Stimulated activated CD8-positive, alpha-beta memory T cell treated with anti-CD3 and anti-CD28 coated beads, Interleukin-15, amount 100 ng/mL, for 1 hour (primary cell): Measurements from ENCODE around the gene RELN.

Experiments
- DNase-seq: peaks from one replicate; pipeline ENCODE4 v3.0.0-alpha.2; 2020; ENCODE audit warnings: low read depth

The RELN gene

DNA sequence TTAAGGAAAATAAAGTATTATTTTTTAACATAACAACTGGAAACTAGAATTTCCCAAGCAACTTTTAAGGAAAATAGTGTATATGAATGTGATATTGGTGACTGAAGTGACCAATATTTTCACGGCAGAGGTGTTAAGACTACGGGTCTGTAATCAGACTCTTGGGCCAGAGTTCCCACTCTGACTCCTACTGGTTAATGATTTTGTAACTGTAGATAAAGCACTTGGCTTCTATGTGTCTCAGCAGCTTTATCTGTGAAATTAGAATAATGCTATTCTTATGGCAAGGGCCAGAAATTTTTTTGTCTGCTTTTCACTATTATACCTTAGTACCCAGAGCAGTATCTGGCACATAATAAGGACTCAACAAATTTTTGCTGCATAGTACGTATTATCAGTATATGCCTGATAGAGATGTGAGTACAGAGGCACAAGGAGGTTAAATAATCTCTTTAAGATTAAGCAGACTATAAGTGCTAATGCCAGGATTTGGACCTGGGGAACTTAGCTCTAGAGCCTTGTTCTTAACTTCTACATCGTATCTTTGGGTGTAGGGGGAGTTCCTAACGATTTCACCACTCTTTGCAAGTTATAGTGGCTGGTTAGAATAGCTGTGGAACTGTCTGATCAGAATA, 357.3 kb downstream of the RELN start:
- no peak for DNase-seq

GRCh38 chr7:103630318-103630717, 359.1 kb downstream of the RELN start:
- no peak for DNase-seq

DNA sequence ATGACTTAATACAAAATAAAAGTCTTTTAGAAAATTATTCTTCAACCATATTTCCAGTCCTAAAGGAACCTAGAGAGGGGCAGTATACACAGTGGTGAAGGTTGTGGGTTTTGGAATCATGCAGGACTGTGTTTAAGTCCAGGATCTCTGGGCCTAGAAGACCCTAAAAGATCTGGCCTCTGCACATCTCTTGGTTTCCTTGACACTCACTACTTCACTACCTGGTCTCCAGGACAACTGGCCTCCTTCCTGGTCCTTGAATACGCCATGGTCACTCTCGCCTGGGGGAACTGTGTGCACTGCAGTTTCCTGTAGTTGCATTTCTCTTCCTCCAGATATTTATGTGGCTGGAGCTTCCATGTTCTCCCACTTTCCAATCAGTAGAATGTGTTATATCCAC, 360.7 kb downstream of the RELN start:
- no peak for DNase-seq

DNA sequence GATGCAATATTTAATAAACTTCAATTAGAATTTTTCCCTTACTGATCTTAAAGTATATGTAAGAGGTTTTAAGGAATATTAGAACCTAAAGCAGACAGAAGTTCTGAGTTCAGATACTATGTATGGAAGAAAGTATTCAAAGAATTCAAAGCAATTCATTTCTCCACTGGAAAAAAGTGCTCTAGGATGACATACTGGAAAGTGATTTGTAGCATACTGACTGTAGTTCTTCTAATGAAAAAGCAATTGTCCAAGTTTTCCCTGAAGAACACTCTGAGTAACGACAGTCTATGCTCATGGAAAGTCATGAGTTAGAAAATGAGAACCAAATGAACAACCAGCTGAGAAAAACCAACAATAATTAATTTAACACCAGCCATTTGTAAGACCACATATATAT, 362.7 kb downstream of the RELN start:
- no peak for DNase-seq

DNA sequence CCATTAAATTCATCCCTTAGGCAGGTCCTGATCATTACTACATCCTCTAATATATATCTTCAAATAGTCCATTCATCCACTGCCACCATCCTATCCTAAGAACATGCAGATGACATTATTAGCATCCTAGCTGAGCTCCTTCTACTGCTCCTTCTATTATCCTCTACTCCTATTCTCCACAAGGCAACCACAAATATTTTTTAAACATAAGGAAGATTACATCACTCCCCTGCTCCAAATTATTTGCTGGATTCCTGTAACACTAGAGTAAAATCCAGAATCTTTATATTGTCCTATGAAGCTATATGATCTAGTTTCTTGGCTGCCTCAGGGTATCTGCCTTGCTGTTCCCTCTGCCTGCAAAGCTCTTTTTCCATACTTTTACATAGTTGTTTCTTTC, 367.2 kb downstream of the RELN start:
- DNase-seq = no peak

DNA sequence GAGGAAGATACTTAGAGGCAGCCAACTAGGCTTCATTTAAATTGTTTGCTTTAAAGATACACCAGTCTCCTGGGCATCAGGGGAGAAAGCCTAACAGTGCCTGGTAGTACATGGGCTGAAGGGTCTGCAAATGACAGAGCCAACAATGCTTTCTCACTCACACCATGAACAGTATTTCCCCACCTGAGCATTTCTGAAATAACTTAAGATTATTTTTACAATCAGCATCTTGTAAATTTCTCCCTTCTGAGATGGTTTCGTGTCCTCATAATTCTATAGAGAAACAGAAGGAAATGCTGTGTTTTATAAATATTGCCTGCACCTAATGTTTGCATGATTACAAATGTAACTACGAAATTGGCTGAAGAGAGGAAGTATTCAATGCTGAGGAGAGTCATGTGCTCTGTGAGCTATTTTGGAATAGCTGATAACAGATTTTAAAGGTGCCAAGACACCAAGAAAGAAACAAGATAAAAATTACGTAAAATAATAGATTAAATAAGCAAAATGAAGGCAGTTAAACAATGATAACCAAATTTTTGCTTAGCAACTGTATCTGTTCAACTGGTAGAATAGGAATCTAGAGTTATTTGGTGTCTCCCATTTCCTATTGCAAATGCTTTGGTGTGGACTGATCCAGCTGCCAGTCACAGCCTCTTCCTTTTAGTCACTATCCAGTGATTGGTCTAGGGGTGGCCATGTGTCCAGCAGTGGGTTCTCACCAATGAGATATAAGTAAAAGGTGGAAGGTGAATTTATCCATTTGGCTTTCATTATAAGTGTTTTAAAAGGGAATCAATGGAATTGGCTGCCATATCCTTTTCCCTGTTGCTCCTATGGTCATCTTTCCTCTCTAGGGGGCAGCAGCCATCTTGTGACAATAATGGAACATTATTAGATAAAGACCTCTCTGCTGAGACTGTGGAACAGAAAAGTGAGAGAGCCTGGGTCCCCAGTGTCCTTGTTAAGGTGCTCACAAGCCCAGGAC, 375.5 kb downstream of the RELN start:
- no peak for DNase-seq

DNA sequence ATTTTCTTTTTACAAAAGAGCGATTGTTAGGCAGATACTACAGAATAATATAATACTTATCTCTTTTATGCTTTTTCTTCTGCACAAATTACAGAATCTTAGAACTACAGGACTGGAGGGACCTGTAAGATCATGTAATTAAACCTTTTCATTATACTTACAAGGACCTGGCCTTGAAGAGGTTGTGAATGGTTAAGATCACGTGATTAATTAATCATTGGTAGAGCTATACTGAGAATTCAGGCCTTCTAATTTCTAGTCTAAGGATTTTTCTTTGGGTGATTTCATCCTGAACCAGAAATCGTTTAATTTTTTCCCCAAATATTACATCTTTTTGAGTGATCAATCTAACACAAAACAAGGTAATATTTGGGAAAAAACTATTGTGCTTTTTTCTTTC, 379.7 kb downstream of the RELN start:
- no peak for DNase-seq

DNA sequence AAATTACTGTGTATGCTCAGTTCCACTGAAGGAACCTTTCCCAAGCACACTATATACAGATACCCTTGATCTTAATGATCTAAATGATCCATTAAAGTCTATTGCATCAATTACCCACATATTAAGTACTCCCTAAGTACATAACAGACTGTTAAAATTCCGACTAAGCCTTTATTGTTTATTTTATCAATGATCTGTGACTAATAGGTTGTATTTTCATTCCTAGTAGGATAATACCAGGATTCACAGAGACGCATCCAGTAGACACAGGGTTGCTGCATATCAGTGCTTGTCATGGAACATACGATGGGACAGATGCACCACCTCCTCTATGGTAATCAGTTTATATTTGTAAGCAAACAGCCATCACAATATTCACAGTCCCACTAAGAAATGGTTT, 383.8 kb downstream of the RELN start:
- DNase-seq = no peak

DNA sequence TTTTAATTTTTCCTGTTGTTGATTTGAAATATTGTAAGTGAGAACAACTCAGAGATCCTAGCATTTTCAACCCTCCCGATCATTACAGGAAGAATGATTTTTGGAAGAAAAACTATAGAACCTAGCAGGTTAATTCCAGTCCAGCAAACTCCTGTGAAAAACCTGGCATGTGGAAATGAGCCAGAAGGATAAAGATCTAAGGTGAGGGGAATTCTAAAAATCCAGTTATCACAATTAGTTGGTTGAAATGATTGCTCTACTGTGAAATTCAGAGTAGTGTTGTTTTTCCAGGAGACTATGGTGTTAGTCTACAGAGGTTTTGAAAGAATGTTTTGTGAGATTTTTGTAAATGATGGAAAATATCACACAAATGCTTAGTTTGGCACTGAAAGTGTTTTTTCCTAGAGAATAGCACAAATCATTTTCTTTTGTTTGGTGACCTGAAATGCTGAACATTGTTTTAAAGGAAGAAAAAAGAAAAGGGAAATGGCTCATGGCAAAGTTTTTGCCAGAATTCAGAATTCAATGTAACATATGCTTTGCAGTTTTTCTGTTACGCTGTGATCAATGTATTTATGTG, 391.0 kb downstream of the RELN start:
- no peak for DNase-seq

DNA sequence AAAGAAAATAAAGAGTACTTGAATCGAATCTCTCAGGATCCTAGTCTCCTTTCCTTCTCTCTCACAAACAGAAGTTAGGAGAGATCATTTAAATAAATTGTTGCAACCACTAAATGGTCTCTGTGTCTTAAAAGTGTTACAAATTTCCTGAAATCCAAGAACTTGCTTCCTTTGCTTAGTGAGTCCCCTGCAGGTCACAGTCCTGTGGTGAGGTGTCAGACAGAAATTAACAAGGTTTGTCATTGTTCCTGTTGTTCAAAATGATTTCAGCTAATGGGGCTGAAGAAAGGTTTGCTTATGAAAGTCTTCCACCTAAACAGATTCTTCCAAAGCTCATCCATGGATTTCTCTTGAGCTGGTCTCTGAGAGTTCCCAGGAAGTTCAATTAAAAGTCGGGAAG, 391.9 kb downstream of the RELN start:
- no peak for DNase-seq

GRCh38 chr7:103594186-103594585, 395.3 kb downstream of the RELN start:
- DNase-seq = no peak

DNA sequence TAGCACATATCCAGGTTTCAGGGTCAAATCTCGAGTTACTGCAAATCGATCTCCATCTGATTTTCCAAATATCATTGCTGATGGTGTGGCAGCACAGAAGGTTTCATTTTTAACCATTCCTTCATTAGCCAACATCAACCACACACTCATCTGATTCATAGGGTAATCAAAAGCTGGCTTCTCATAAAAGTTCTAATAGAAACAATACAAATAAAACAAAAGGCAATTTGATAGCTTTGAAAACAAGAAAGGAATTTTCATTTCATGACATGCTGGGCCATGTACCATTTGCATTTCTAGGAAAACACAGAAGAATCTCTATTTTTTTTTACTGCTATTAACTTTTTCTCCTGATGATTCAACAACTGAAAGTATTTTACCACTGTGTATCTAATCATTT, 395.8 kb downstream of the RELN start:
- no peak for DNase-seq

- DNase-seq = no peak
These were observed 396.6 kb downstream of the RELN start for GRCh38 chr7:103592844-103593243.

- no peak for DNase-seq
These were observed 397.3 kb downstream of the RELN start for GRCh38 chr7:103592187-103592586.

DNA sequence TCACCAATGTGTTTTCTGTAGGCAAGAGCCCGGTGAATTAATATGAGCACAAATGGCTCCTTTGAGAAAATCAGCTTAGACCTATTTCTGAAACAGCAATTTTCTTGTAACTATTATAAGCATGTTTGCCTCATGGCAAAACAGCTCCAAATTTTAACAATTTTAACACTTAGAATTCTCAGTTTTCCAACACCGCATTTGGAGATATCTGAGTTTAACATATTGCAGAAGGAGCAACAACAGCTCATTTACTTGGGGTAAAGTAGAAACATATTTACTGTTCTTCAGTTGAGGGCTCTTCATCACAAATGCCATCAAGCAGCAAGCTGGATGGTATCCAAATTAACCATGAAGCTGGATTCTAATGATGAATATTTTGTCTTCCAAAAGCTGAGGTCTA, 409.4 kb downstream of the RELN start:
- DNase-seq = no peak

DNA sequence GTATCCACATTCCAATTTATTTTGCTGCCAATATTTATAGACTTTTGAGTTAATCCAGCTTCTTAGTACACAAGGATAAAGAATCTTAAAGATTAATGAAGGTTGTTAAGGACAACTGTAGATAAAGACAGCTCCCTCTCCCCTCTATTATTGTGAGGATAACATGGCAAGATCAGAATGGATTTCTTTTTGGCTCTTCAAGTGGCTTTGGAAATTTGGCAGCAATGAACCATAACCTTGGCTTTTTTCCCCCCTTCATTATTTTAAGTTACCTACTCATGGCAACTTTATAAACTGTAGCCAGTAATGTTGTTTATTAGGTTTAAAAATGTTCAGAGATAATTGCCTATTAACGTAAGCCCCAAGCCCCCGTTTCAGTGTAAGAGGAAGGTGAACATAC, 412.4 kb downstream of the RELN start:
- no peak for DNase-seq

DNA sequence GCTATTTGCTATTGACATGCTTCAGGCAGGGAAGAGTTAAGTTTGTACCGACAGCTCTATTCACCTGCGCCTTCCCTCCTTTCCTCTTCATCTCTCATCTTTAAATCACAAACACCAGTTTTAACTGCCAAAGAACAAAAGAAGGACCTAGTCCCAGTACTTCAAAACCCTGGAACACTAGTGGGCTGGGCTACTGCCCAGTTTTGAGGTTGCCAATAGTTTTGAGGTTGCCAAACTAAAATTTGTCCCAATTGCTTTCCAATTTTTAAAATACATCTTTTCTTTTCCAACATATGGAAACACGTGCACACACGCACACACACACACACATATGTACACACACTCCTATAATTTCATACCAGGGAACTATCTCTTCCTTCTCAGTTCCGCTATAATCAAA, 412.8 kb downstream of the RELN start:
- no peak for DNase-seq

- DNase-seq = no peak
These were observed 414.9 kb downstream of the RELN start for GRCh38 chr7:103574576-103574975.

- DNase-seq = no peak
These were observed 415.9 kb downstream of the RELN start for GRCh38 chr7:103573479-103574058.

GRCh38 chr7:103571586-103571985, 417.9 kb downstream of the RELN start:
- DNase-seq = no peak

GRCh38 chr7:103569621-103570305, 419.7 kb downstream of the RELN start:
- no peak for DNase-seq

DNA sequence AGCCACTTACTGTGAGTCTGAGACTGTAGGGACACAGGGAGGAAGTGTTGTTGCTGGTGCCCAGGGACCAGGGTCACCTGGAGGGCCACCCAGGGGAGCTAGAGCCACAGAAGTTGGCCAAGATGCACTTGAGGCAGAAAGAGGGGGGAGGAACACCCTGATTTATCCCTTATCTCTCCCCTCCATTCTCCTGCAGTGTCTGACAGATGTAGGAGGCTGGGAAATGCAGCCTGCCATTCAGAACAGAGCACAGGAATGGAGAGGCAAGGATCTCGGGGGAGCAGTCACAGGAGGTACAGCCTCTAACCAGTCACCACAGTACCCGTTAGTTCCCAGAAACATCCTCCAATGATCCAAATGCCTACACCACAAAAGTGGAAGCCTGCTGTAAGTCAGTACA, 425.0 kb downstream of the RELN start:
- DNase-seq = no peak
